PC-9 (cell line): ENCODE results near the gene MAN1B1.

ENCODE experiments used
- CTCF ChIP-seq: fragments of 200-600 bp; sonication (generic); conservative IDR thresholded peaks from 2 replicates; pipeline ENCODE4 v1.6.1; 2017; ENCODE audit warnings: mixed run types, antibody characterized with exemption, mild to moderate bottlenecking, moderate library complexity
- EZH2 ChIP-seq: fragments of 200-600 bp; sonication (generic); IDR thresholded peaks from 2 replicates; pipeline ENCODE4 v1.8.0; 2017; ENCODE audit warnings: antibody characterized with exemption, low read depth

- TF ChIP-seq EZH2 (no peak), CTCF (no peak)
These were observed 30.5 kb downstream of the MAN1B1 start for GRCh38 chr9:137117269-137117731.
